NCI-H146 treated with DMSO at 0.1 percent for 48 hours (cell line): ENCODE measurements around the gene HOXA10.

Experiments used
- DNase-seq: peaks from one replicate; lab custom pipeline; 2025; ENCODE audit not compliant: unreplicated experiment; lab: John Stamatoyannopoulos, UW

HOXA10 gene

GRCh38 chr7:27168265-27168947 is 5.7 kb downstream of the HOXA10 start:
- no peak for DNase-seq

GRCh38 chr7:27167916-27168264 is 6.2 kb downstream of the HOXA10 start:
- no peak for DNase-seq

- DNase-seq: no peak
Measured at GRCh38 chr7:27166531-27167505, 7.3 kb downstream of the HOXA10 start.

- DNase-seq: no peak
Measured at GRCh38 chr7:27165996-27166530, 8.1 kb downstream of the HOXA10 start.

- no peak for DNase-seq
Measured at GRCh38 chr7:27165089-27165995, 8.8 kb downstream of the HOXA10 start, which contains the start of gene HOXA9. TSS of gene HOXA9 (minus strand) at chr7:27165537. CDS start at chr7:27165457, 80 bp downstream.

GRCh38 chr7:27164367-27165088 is 9.6 kb downstream of the HOXA10 start:
- no peak for DNase-seq

- DNase-seq: no peak
Measured at GRCh38 chr7:27164045-27164366, 10.1 kb downstream of the HOXA10 start.

GRCh38 chr7:27163288-27164044 is 10.7 kb downstream of the HOXA10 start:
- DNase-seq: no peak

GRCh38 chr7:27162561-27163287 is 11.4 kb downstream of the HOXA10 start:
- DNase-seq: no peak

- DNase-seq: no peak
Measured at GRCh38 chr7:27161721-27162560, 12.2 kb downstream of the HOXA10 start.

- no peak for DNase-seq
Measured at GRCh38 chr7:27161214-27161720, 12.9 kb downstream of the HOXA10 start.

GRCh38 chr7:27160546-27161213 is 13.4 kb downstream of the HOXA10 start:
- DNase-seq: peak; percentile 70

GRCh38 chr7:27160145-27160545 is 14.0 kb downstream of the HOXA10 start:
- DNase-seq: no peak

GRCh38 chr7:27159266-27160144 is 14.6 kb downstream of the HOXA10 start:
- DNase-seq: no peak

- DNase-seq: no peak
Measured at GRCh38 chr7:27158436-27159265, 15.5 kb downstream of the HOXA10 start.
